DOHH2 (cell line): Measurements from ENCODE around the gene TMEM200A.

Experiments used
- H3F3A ChIP-seq: fragments of 200-600 bp; sonication (generic), shearing (Covaris generic); 2 replicates; pipeline ENCODE4 v1.6.0; 2016; ENCODE audit warnings: antibody characterized with exemption, mild to moderate bottlenecking; ENCODE audit not compliant: control insufficient read depth, insufficient read depth
- H3K27ac ChIP-seq: fragments of 200-600 bp; sonication (generic); 2 replicates; pipeline ENCODE4 v1.5.1; 2014; ENCODE audit warnings: low read depth, mild to moderate bottlenecking, low read length, moderate library complexity
- H3K27me3 ChIP-seq: fragments of 200-600 bp; sonication (generic); 2 replicates; pipeline ENCODE4 v1.6.1; 2014; ENCODE audit warnings: mild to moderate bottlenecking, low read length, mixed read lengths; ENCODE audit not compliant: control insufficient read depth
- H3K36me3 ChIP-seq: fragments of 200-600 bp; sonication (generic); 2 replicates; pipeline ENCODE4 v1.6.1; 2014; ENCODE audit warnings: mild to moderate bottlenecking, low read length, moderate library complexity, mixed read lengths; ENCODE audit not compliant: control insufficient read depth
- H3K4me1 ChIP-seq: fragments of 200-600 bp; sonication (generic); 2 replicates; pipeline ENCODE4 v1.6.1; 2014; ENCODE audit warnings: mild to moderate bottlenecking, low read length, mixed read lengths; ENCODE audit not compliant: control insufficient read depth
- H3K4me2 ChIP-seq: fragments of 200-600 bp; sonication (generic); 2 replicates; pipeline ENCODE4 v1.6.0; 2014; ENCODE audit warnings: mild to moderate bottlenecking, low read length, moderate library complexity
- H3K4me3 ChIP-seq: fragments of 200-600 bp; sonication (generic); 2 replicates; pipeline ENCODE4 v1.5.1; 2014; ENCODE audit warnings: mild to moderate bottlenecking, low read length, mixed read lengths
- H3K79me2 ChIP-seq: fragments of 200-600 bp; sonication (generic); 2 replicates; pipeline ENCODE4 v1.6.1; 2014; ENCODE audit warnings: mild to moderate bottlenecking, low read length, mixed read lengths; ENCODE audit not compliant: control insufficient read depth
- H3K9me2 ChIP-seq: fragments of 200-600 bp; sonication (generic); replicated peaks from 2 replicates; pipeline ENCODE4 v1.6.1; 2014; ENCODE audit warnings: mild to moderate bottlenecking, low read length, mixed read lengths; ENCODE audit not compliant: control insufficient read depth
- H3K9me3 ChIP-seq: fragments of 200-600 bp; sonication (generic); 2 replicates; pipeline ENCODE4 v1.6.1; 2014; ENCODE audit warnings: antibody characterized with exemption, low read length, mixed read lengths; ENCODE audit not compliant: control insufficient read depth, insufficient read depth
- H4K20me1 ChIP-seq: fragments of 200-600 bp; sonication (generic); 2 replicates; pipeline ENCODE4 v1.6.0; 2014; ENCODE audit warnings: low read depth, mild to moderate bottlenecking, antibody characterized with exemption, low read length, moderate library complexity; ENCODE audit not compliant: control insufficient read depth, insufficient read depth
- CTCF ChIP-seq: fragments of 200-600 bp; sonication (generic); IDR thresholded peaks from one replicate; pipeline ENCODE4 v1.5.1; 2014; ENCODE audit warnings: antibody characterized with exemption, mild to moderate bottlenecking, low read depth, low read length; ENCODE audit not compliant: poor library complexity, severe bottlenecking
- EZH2phosphoT487 ChIP-seq: fragments of 200-600 bp; sonication (generic); IDR thresholded peaks from 2 replicates; pipeline ENCODE4 v1.6.1; 2017; ENCODE audit warnings: borderline replicate concordance, mild to moderate bottlenecking, antibody characterized with exemption, low read length, moderate library complexity, mixed read lengths

Gene TMEM200A

GRCh38 chr6:130447374-130447773, 81.6 kb downstream of the TMEM200A start:
- Histone ChIP-seq H3K9me3 (no peaks in the 10 kb centered on the region), H3K27ac (no peak overlapping the region), H3K36me3 (no peaks in the 10 kb centered on the region), H3K27me3 (no peaks in the 10 kb centered on the region), H3K4me3 (no peak overlapping the region), H3K4me2 (no peak overlapping the region), H4K20me1 (no peaks in the 10 kb centered on the region), H3K4me1 (no peaks in the 10 kb centered on the region), H3K79me2 (no peaks in the 10 kb centered on the region), H3K9me2 (no peaks in the 10 kb centered on the region), H3F3A (no peaks in the 10 kb centered on the region)
- TF ChIP-seq CTCF (no peak), EZH2phosphoT487 (no peak)

- no peak overlapping the region for H3K27ac ChIP-seq
- no peaks in the 10 kb centered on the region for H3K79me2 ChIP-seq
- H3F3A ChIP-seq, result no peaks in the 10 kb centered on the region
- H3K9me2 ChIP-seq, result no peaks in the 10 kb centered on the region
- H3K4me3 ChIP-seq, result no peak overlapping the region
- TF ChIP-seq CTCF, result no peak
- no peak for TF ChIP-seq EZH2phosphoT487
- H3K36me3 ChIP-seq, result no peaks in the 10 kb centered on the region
- H3K9me3 ChIP-seq, result no peaks in the 10 kb centered on the region
- no peaks in the 10 kb centered on the region for H3K4me1 ChIP-seq
- H3K4me2 ChIP-seq, result no peak overlapping the region
- no peaks in the 10 kb centered on the region for H3K27me3 ChIP-seq
- H4K20me1 ChIP-seq, result no peaks in the 10 kb centered on the region
Measured at GRCh38 chr6:130452336-130452735, 86.5 kb downstream of the TMEM200A start.

- H3K4me1 ChIP-seq, result no peaks in the 10 kb centered on the region
- H3F3A ChIP-seq, result no peaks in the 10 kb centered on the region
- no peaks in the 10 kb centered on the region for H3K27me3 ChIP-seq
- H4K20me1 ChIP-seq, result no peaks in the 10 kb centered on the region
- H3K27ac ChIP-seq, result no peak overlapping the region
- TF ChIP-seq CTCF, result no peak
- no peak for TF ChIP-seq EZH2phosphoT487
- H3K4me3 ChIP-seq, result no peak overlapping the region
- no peaks in the 10 kb centered on the region for H3K36me3 ChIP-seq
- no peaks in the 10 kb centered on the region for H3K9me2 ChIP-seq
- no peaks in the 10 kb centered on the region for H3K79me2 ChIP-seq
- no peak overlapping the region for H3K4me2 ChIP-seq
- H3K9me3 ChIP-seq, result no peaks in the 10 kb centered on the region
Measured at GRCh38 chr6:130453230-130453629, 87.4 kb downstream of the TMEM200A start.

- H3K4me3 ChIP-seq, result no peak overlapping the region
- H3K4me2 ChIP-seq, result no peak overlapping the region
- H3K4me1 ChIP-seq, result no peaks in the 10 kb centered on the region
- no peaks in the 10 kb centered on the region for H3K9me2 ChIP-seq
- no peak overlapping the region for H3K27ac ChIP-seq
- H3F3A ChIP-seq, result no peaks in the 10 kb centered on the region
- H3K36me3 ChIP-seq, result no peaks in the 10 kb centered on the region
- no peaks in the 10 kb centered on the region for H4K20me1 ChIP-seq
- H3K9me3 ChIP-seq, result no peaks in the 10 kb centered on the region
- no peaks in the 10 kb centered on the region for H3K79me2 ChIP-seq
- TF ChIP-seq EZH2phosphoT487, result no peak
- no peak for TF ChIP-seq CTCF
- no peaks in the 10 kb centered on the region for H3K27me3 ChIP-seq
Measured at GRCh38 chr6:130457605-130458004, 91.8 kb downstream of the TMEM200A start.
